ENCODE results near the gene FSIP1.

Gene FSIP1

GRCh38 chr15:39641191-39641889, 141.3 kb downstream of the FSIP1 start:
- no peak for DNase-seq

DNA sequence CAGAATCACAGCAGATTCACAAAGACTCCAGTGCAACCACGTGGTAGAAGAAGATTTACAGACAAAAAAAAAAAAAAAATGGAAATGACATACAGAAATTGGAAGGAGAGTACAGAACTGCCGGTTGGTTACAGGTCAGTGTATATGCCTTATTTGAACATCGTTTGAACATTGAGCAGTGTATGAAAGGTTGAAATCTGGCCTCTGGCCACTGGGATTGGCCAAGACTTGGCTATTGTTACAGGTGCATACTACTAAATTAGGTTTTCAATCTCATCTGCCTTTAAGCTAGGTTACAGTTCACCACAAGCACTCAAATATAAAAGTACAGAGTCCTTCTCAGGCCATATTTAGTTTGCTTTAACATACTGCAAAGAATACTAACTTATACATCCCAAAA, 142.0 kb downstream of the FSIP1 start:
- no peak for DNase-seq

- no peak for DNase-seq
Measured at GRCh38 chr15:39639037-39639436, 143.6 kb downstream of the FSIP1 start.

GRCh38 chr15:39638041-39638440, 144.6 kb downstream of the FSIP1 start:
- DNase-seq: no peak

DNA sequence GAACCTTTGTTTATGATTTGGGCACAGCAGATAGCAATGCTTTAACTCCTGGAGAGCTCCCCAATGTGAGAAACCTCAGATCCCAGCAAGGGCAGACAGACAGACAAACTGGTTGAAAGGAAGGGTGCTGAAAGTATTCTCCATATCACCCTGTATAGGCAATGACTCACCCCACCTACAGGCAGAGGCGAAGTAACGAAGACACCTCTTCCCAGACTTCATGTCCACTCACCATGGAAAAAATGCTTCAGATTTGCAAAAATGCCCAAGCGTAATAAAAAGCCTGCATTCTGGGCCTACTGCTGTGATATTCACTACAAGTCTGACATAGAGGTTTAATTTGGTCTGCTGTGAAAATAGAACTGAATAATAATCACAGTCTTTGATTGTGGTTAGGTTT, 151.3 kb downstream of the FSIP1 start:
- no peak for DNase-seq

DNA sequence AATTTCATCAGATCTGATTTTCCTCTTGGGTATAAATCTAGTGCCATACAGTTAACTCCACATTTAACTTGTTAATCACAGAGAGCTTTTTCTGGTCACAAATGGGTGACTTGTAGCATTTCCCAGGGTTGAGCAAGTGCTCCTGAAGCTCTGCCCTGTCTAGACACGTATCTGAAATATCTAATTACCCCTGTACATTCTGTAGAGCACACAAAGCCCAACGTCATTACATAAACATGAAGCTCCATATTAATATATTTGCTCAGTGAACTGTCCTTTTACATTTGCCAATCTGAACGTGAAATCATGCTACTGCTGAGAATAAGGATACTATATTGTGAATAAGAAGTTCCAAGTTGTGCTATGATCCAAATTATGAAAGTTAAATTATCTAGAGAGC, 152.7 kb downstream of the FSIP1 start:
- no peak for DNase-seq

GRCh38 chr15:39629371-39629770, 153.3 kb downstream of the FSIP1 start:
- DNase-seq: peak; percentile 51

GRCh38 chr15:39628546-39629257, 153.9 kb downstream of the FSIP1 start:
- no peak for DNase-seq

DNA sequence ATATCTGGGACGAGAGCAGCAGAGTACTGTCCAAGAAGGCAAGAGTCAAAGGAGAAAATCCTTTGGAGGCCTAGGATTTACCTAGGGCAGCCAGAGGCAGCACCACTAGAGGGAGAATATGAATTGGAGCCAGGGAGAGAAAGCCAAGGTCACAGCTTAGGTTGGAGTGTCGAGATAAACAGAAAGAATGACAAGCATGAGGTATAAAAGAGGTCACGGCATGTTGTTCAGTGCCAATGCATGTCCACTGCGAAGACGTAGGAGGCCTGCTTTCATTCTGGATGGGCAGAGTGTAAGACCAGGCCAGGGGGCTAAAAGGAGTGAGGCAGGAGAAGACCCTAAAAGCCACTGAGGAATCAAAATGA, 154.5 kb downstream of the FSIP1 start:
- DNase-seq: no peak

DNA sequence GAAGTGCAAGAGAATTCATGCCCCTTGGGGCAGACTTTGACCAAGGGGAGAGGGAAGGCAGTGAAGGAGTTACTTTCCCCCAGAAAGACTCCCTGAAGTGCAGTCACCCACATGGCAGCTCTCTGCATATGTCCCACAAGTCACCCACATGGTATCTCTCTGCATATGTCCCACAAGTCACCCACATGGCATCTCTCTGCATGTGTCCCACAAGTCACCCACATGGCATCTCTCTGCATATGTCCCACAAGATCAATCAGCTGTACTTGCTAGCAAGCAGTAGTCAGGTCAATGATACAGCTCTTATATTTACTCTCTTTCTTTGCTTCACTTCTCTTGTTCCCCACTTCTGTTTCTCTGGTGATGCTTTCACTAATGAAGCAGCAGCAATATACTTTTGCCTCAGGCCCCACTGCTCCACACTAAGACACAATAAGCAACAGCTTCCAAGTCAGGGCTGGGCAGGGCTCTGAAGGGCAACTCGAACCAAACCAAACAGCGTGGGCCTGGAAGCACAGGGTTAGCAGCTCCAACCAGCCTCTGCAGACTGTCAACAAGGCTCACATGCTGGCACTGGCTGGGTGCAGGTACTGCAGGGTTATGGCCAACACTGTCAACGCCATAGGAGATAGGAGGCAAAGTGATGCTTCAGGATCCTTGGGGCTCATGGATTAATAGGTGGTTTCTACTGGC, 155.0 kb downstream of the FSIP1 start:
- DNase-seq: no peak

DNA sequence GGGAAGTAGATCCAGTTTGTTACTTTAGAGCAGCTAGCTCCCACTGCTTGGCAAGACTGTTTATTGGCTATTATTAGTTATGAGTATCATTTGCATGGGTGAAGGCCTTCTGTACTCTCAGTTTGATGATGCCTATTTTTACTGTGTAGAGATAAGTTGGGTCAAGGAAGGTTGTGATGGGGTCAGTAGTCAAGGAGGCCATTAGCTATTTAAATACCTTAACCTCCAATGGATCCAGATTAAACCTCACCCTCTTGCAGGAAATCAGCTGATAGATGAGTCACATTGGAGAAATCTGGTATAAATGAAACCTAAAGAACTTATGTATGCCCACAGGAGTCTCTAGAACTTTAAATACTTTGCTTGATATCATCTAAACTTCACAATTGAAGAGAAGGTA, 156.8 kb downstream of the FSIP1 start:
- no peak for DNase-seq

DNA sequence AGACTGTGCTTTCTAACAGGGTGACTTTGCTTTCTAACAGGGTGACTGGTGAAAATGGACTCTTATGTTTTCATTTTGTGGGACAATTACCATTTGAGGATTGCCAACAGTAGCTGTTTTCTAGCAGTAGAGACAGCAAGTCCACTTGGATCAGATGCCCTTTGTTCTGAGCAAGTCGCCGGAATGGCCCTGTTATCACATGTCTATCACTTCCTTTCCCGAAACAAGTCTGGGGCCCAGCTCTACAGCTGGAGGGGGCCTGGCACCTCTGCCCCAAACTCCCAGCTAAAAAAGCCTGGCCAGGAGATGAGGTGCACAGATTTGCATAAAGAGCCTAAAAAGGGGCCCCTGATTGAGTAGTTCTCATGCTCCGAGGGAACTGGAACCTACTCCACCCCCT, 157.2 kb downstream of the FSIP1 start:
- DNase-seq: no peak

DNA sequence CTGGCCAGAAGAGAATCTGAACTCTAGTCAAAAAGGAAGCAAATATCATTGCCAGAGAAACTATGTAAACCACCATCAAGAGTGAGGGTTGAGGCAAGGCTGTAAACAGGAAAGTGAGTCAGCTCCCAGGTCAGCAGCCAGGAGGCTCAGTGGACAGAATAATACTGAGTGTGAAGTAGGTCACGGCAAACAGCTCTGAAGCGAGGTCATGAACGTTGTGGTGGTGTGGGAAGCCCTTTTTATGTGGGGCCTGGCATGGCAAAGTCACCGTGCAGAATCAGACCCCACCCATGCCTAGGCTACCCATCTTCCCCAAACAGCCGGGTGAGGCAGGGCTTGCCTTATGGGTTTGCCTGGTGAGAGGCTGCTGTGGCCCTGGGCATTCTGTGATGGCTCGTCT, 157.8 kb downstream of the FSIP1 start:
- DNase-seq: peak; percentile 21

DNA sequence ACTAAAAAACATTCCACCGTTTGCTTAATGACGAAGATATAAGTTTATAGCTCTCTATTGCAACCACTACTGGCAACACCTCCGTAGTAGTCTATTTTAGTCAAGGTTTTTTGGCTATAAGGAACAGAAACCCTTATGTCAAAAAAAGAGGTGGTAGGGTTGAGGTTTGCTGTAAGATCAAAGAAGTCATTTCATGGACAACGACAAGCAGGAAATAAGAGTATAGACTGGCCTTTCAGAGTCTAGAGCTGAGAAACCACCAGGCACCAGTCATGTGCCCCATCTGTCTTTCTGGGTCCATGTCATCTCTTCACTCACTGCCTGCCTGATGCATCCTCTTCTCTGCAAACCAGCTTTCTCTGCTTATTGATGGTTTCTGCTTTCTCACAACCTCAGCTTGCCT, 159.1 kb downstream of the FSIP1 start:
- no peak for DNase-seq

GRCh38 chr15:39622660-39623516, 159.8 kb downstream of the FSIP1 start:
- DNase-seq: no peak

GRCh38 chr15:39621976-39622375, 160.7 kb downstream of the FSIP1 start:
- DNase-seq: no peak

GRCh38 chr15:39621210-39621609, 161.4 kb downstream of the FSIP1 start:
- no peak for DNase-seq

- no peak for DNase-seq
Measured at GRCh38 chr15:39618063-39618823, 164.4 kb downstream of the FSIP1 start.

GRCh38 chr15:39616731-39617455, 165.7 kb downstream of the FSIP1 start:
- no peak for DNase-seq

DNA sequence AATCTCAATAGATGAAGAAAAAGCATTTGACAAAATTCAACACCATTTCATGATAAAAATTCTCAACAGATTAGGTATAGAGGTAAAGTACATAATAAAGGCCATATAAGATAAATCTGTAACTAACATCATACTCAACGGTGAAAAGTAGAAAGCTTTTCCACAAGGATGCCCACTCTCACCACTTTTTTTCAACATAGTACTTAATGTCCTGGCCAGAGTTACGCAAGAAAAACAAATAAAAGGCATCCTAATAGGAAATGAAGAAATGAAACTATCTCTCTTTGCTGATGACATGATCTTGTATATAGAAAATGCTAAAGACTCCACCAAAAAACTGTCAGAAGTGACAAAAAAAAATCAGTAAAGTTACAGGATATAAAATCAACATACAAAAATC, 168.8 kb downstream of the FSIP1 start:
- DNase-seq: no peak

DNA sequence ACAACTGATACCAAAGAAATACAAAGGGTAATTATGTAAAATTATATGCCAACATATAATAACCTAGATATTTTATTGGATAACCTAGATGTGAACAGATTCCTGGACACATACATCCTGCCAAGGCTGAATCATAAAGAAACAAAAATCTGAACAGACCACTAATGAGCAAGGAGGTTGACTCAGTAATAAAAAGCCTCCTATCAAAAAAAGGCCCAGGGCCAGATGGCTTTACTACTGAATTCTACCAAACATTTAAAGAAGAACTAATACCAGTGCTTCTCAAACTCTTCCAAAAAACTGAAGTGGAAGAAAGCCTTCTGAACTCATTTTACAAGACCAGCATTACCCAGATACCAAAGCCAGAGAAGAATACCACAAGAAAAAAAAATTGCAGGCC, 169.4 kb downstream of the FSIP1 start:
- no peak for DNase-seq

DNA sequence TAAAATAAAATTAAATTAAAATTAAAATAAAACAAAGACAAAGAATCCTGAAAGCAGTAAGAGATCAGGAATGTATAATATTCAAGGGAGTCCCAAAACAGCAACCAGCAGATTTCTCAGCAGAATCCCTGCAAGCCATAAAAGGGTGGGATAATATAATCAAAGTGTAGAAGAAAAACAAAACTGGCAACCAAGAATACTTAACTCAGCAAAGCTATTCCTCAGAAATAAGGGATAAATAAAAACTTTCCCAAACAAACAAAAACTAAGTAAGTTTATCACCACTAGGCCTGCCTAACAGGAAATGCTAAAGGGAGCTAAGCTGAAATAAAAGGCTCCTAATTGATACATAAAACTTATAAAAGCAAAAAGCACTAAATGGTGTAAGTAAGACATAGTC, 172.0 kb downstream of the FSIP1 start:
- DNase-seq: no peak

Measured in activated T-cell treated with anti-CD3 and anti-CD28 coated beads for 4 hours (primary cell).